ES-I3 (cell line): ENCODE measurements around the gene PDGFRA.
"Not testable (repeated sequence)": the region's sequence is repeated elsewhere in the genome, so short reads cannot be mapped to it uniquely, and the experiment has no call there.

Experiments used
- H3K36me3 ChIP-seq: 2 replicates; pipeline ENCODE4 v1.6.1; 2013; ENCODE audit warnings: mild to moderate bottlenecking, low read length, control low read depth, moderate library complexity; ENCODE audit not compliant: insufficient read depth
- H3K4me1 ChIP-seq: 2 replicates; pipeline ENCODE4 v1.6.1; 2013; ENCODE audit warnings: mild to moderate bottlenecking, control low read depth, low read length; ENCODE audit not compliant: insufficient read depth
- H3K9ac ChIP-seq: 2 replicates; pipeline ENCODE4 v1.6.1; 2013; ENCODE audit warnings: low read depth, mild to moderate bottlenecking, low read length, moderate library complexity
- H3K9me3 ChIP-seq: 2 replicates; pipeline ENCODE4 v1.6.1; 2013; ENCODE audit warnings: mild to moderate bottlenecking, low read length, moderate library complexity; ENCODE audit not compliant: control insufficient read depth, insufficient read depth

Gene PDGFRA

GRCh38 chr4:54231768-54232688 is 2.9 kb downstream of the PDGFRA start:
- H3K36me3 ChIP-seq = no peaks in the 10 kb centered on the region
- peak overlapping the region; percentile 57; the same call in 1 of the 2 replicates for H3K9ac ChIP-seq
- H3K4me1 ChIP-seq = peaks cover 5% of the 10 kb centered on the region; the same call in 1 of the 2 replicates
- H3K9me3 ChIP-seq = no peaks in the 10 kb centered on the region

GRCh38 chr4:54233277-54233696 is 4.2 kb downstream of the PDGFRA start:
- Histone ChIP-seq H3K9me3 (no peaks in the 10 kb centered on the region), H3K36me3 (no peaks in the 10 kb centered on the region), H3K4me1 (peaks cover 5% of the 10 kb centered on the region; the same call in 1 of the 2 replicates), H3K9ac (peak overlapping the region; percentile 88)

- 0 out of 2 replicates have a peak, but pooled peaks cover 3% of the 10 kb centered on the region for H3K9me3 ChIP-seq
- peak overlapping the region; percentile 88; the same call in 1 of the 2 replicates for H3K9ac ChIP-seq
- no peaks in the 10 kb centered on the region for H3K36me3 ChIP-seq
- peaks cover 5% of the 10 kb centered on the region; the same call in 1 of the 2 replicates for H3K4me1 ChIP-seq
Measured at GRCh38 chr4:54233697-54234496, 4.8 kb downstream of the PDGFRA start.

GRCh38 chr4:54234497-54235205 is 5.6 kb downstream of the PDGFRA start:
- H3K4me1 ChIP-seq = no peaks in the 10 kb centered on the region
- 0 out of 2 replicates have a peak, but pooled peaks cover 3% of the 10 kb centered on the region for H3K9me3 ChIP-seq
- no peak overlapping the region for H3K9ac ChIP-seq

GRCh38 chr4:54236316-54236715 is 7.2 kb downstream of the PDGFRA start:
- not testable (repeated sequence) for H3K4me1 ChIP-seq, H3K9ac ChIP-seq, H3K9me3 ChIP-seq, H3K36me3 ChIP-seq

More at GRCh38 chr4:54234497-54235205, 5.6 kb downstream of the PDGFRA start:
- no peaks in the 10 kb centered on the region for H3K36me3 ChIP-seq

- H3K4me1 ChIP-seq = no peaks in the 10 kb centered on the region
- H3K9ac ChIP-seq = no peak overlapping the region
- no peaks in the 10 kb centered on the region for H3K36me3 ChIP-seq
- H3K9me3 ChIP-seq = peaks cover 21% of the 10 kb centered on the region
Measured at GRCh38 chr4:54237770-54238169, 8.7 kb downstream of the PDGFRA start.

- Histone ChIP-seq H3K9ac (no peak overlapping the region), H3K36me3 (no peaks in the 10 kb centered on the region), H3K4me1 (no peaks in the 10 kb centered on the region), H3K9me3 (peaks cover 26% of the 10 kb centered on the region)
Measured at GRCh38 chr4:54238389-54238788, 9.3 kb downstream of the PDGFRA start.

GRCh38 chr4:54241268-54241823 is 12.3 kb downstream of the PDGFRA start:
- H3K4me1 ChIP-seq, H3K9ac ChIP-seq, H3K36me3 ChIP-seq: not testable (repeated sequence)
- peaks cover 26% of the 10 kb centered on the region for H3K9me3 ChIP-seq

GRCh38 chr4:54243541-54243940 is 14.4 kb downstream of the PDGFRA start:
- H3K4me1 ChIP-seq, H3K36me3 ChIP-seq, H3K9ac ChIP-seq: not testable (repeated sequence)

GRCh38 chr4:54252312-54252711 is 23.2 kb downstream of the PDGFRA start:
- not testable (repeated sequence) for H3K9ac ChIP-seq, H3K36me3 ChIP-seq, H3K4me1 ChIP-seq, H3K9me3 ChIP-seq

More at GRCh38 chr4:54243541-54243940, 14.4 kb downstream of the PDGFRA start:
- peaks cover 24% of the 10 kb centered on the region for H3K9me3 ChIP-seq

GRCh38 chr4:54254116-54254914 is 25.2 kb downstream of the PDGFRA start:
- no peak overlapping the region for H3K9ac ChIP-seq

GRCh38 chr4:54254915-54255246 is 25.8 kb downstream of the PDGFRA start:
- Histone ChIP-seq H3K9me3 (peaks cover 5% of the 10 kb centered on the region; the same call in 1 of the 2 replicates), H3K4me1 (no peaks in the 10 kb centered on the region), H3K36me3 (no peaks in the 10 kb centered on the region), H3K9ac (no peak overlapping the region)

More at GRCh38 chr4:54254116-54254914, 25.2 kb downstream of the PDGFRA start:
- Histone ChIP-seq H3K9me3 (peaks cover 5% of the 10 kb centered on the region; the same call in 1 of the 2 replicates), H3K36me3 (no peaks in the 10 kb centered on the region), H3K4me1 (no peaks in the 10 kb centered on the region)

GRCh38 chr4:54255881-54256280 is 26.8 kb downstream of the PDGFRA start:
- H3K4me1 ChIP-seq = no peaks in the 10 kb centered on the region
- H3K36me3 ChIP-seq = no peaks in the 10 kb centered on the region
- no peak overlapping the region for H3K9ac ChIP-seq
- no peaks in the 10 kb centered on the region; the same call in 1 of the 2 replicates for H3K9me3 ChIP-seq
